ENCODE measurements around the gene VPS8. TPM values are rescaled to one million over a fixed set of nuclear protein-coding genes. Genes with fewer than 3 reads are reported as not detected.

VPS8 gene
- total RNA-seq, 2 experiments from 2014 or later = 30.2 to 33.3 TPM

DNA sequence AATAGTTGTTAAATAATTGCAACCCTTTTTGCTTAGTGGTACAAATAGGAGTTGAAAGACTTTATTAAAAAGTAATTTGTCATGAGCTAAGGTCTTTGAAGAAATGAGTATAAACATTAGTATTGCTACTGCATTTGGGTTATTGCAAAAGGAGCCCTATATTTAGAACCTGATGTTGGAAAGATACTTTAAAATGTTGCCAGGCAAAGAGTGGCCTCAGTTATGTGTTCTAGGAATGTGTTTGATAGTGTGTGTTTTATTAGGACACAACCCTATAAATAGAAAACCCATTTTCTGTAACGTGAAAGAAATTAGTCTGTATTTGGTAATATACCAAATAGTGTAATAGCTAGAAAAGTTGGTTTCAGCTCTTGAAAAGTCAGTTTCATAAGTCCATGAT is 10.7 kb downstream of the VPS8 start:
- Mint-ChIP-seq H3K27me3 (no peaks in the 10 kb centered on the region), H3K9me3 (no peaks in the 10 kb centered on the region), H3K27ac (no peak overlapping the region), H3K4me3 (no peak overlapping the region), H3K4me1 (ENCODE audit: low read depth) (peaks cover 12% of the 10 kb centered on the region), H3K36me3 (ENCODE audit: low read depth) (peaks cover 6% of the 10 kb centered on the region)
- TF ChIP-seq, protein P1, sequence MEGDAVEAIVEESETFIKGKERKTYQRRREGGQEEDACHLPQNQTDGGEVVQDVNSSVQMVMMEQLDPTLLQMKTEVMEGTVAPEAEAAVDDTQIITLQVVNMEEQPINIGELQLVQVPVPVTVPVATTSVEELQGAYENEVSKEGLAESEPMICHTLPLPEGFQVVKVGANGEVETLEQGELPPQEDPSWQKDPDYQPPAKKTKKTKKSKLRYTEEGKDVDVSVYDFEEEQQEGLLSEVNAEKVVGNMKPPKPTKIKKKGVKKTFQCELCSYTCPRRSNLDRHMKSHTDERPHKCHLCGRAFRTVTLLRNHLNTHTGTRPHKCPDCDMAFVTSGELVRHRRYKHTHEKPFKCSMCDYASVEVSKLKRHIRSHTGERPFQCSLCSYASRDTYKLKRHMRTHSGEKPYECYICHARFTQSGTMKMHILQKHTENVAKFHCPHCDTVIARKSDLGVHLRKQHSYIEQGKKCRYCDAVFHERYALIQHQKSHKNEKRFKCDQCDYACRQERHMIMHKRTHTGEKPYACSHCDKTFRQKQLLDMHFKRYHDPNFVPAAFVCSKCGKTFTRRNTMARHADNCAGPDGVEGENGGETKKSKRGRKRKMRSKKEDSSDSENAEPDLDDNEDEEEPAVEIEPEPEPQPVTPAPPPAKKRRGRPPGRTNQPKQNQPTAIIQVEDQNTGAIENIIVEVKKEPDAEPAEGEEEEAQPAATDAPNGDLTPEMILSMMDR (IDR thresholded peaks at IDR 0.05) = no peak
- ATAC-seq (no peak), DNase-seq (no peak)
- ChIA-PET CTCF (interaction anchor here (1.0 to 2.6 kb wide), 6 partner anchors 8 to 262 kb away, joined by 3 to 10 read pairs (median 4); partner anchors contain the start of genes EPHB3 and VPS8), POLR2A (interaction anchor here (0.7 to 2.1 kb wide), 2 partner anchors 10 to 262 kb away, joined by 3 to 8 read pairs; partner anchors contain the start of gene VPS8)
- intact Hi-C loops (cut with micrococcal nuclease) = no loop called here

DNA sequence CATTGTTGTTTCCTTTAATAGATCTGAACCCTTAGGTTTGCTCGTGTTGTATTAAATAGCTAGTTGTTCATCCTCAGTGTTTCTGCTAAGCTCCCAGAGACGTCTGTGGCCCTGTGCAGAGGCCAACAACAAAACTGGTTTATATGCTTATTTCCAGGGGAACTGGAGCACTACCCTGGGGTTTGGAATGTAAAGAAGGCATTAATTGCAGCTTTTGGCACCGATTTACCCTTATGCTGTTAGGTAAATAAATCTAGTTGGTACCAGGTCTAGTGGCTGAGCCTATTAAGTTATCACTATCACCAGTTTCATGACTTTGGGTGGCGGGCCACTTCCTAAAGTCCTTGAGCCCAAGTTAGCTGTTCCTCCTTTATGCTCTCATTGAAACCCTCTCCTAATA is 12.0 kb downstream of the VPS8 start:
- CTCF ChIA-PET = interaction anchor here (1.1 to 2.6 kb wide), 5 partner anchors 8 to 94 kb away, joined by 4 to 10 read pairs (median 6); partner anchors contain the start of gene VPS8
- H3K36me3 Mint-ChIP-seq (ENCODE audit: low read depth) = peaks cover 13% of the 10 kb centered on the region
- intact Hi-C loops (cut with micrococcal nuclease) = no loop called here
- TF ChIP-seq, protein P1 (IDR thresholded peaks at IDR 0.05) = no peak
- peaks cover 9% of the 10 kb centered on the region for H3K4me1 Mint-ChIP-seq (ENCODE audit: low read depth)
- ATAC-seq (no peak), DNase-seq (no peak)
- H3K9me3 Mint-ChIP-seq = no peaks in the 10 kb centered on the region
- H3K4me3 Mint-ChIP-seq = no peak overlapping the region
- H3K27ac Mint-ChIP-seq = no peak overlapping the region
- POLR2A ChIA-PET = interaction anchor here (2.1 kb wide), 1 partner anchor 11 kb away, joined by 8 read pairs; the partner anchor contains the start of gene VPS8
- no peaks in the 10 kb centered on the region for H3K27me3 Mint-ChIP-seq

DNA sequence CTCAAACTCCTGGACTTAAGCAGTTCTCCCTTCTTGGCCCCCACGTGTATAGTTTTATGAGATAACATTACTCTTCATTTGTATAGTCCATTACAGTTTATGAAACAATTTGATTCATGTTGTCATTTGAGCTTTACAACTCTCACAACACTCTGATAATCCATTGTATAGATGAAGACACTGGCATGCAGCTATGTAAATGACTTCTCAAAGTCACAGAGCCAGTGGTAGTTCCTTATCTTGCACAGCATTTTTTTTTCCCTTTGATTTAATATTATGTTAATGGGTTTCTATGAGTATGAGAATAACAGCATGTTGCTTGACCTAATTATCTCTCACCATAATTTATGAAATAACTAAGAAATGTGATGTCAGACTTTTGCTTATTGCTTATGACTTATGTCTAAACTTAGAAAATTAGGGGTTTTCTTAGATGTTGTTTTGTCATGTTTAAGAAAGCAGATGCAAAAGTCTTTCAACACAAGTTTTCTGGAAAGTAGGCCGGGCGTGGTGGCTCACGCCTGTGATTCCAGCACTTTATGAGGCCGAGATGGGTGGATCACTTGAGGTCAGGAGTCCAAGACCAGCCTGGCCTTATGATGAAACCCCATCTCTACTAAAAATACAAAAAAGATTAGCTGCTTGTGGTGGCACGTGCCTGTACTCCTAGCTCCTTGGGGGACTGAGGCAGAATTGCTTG is 13.3 kb downstream of the VPS8 start:
- CTCF ChIA-PET = no interaction called here

DNA sequence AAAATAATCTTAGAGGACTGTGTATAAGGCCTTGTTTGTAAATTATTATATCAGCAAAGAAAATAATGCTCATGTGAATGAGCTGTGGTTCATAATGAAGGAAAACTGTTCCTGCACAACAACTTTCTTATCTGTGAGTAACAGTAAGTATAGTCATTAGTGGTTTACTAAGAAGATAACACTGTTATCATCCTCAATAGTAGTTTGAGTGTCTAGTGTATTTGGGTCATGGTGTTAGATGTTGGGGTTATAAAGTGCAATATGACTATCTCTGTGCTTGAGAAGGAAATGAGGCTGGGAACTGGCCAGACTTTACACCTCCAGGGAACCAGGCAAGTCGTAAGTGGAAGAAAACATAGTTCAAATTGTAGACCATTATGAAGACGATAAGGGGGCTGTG is 15.6 kb downstream of the VPS8 start:
- Mint-ChIP-seq H3K27me3 (no peaks in the 10 kb centered on the region), H3K27ac (no peak overlapping the region), H3K36me3 (ENCODE audit: low read depth) (peaks cover 31% of the 10 kb centered on the region), H3K9me3 (no peaks in the 10 kb centered on the region), H3K4me3 (no peak overlapping the region), H3K4me1 (ENCODE audit: low read depth) (peaks cover 10% of the 10 kb centered on the region)
- TF ChIP-seq, protein P1 (IDR thresholded peaks at IDR 0.05) = no peak
- intact Hi-C loops (cut with micrococcal nuclease) = no loop called here
- ATAC-seq = no peak
- DNase-seq = no peak
- ChIA-PET CTCF (interaction anchor here (1.0 kb wide), 1 partner anchor 267 kb away, joined by 3 read pairs; no protein-coding TSS in a partner anchor), POLR2A (no interaction called here)

More for the DNA sequence above, 13.3 kb downstream of the VPS8 start:
- peaks cover 8% of the 10 kb centered on the region for H3K4me1 Mint-ChIP-seq (ENCODE audit: low read depth)
- no peak overlapping the region for H3K27ac Mint-ChIP-seq
- no peak for DNase-seq
- no peak overlapping the region for H3K4me3 Mint-ChIP-seq
- H3K9me3 Mint-ChIP-seq = no peaks in the 10 kb centered on the region
- POLR2A ChIA-PET = no interaction called here
- no peaks in the 10 kb centered on the region for H3K27me3 Mint-ChIP-seq
- H3K36me3 Mint-ChIP-seq (ENCODE audit: low read depth) = peaks cover 14% of the 10 kb centered on the region
- intact Hi-C loops (cut with micrococcal nuclease) = no loop called here
- ATAC-seq = no peak
- TF ChIP-seq, protein P1 (IDR thresholded peaks at IDR 0.05) = no peak

DNA sequence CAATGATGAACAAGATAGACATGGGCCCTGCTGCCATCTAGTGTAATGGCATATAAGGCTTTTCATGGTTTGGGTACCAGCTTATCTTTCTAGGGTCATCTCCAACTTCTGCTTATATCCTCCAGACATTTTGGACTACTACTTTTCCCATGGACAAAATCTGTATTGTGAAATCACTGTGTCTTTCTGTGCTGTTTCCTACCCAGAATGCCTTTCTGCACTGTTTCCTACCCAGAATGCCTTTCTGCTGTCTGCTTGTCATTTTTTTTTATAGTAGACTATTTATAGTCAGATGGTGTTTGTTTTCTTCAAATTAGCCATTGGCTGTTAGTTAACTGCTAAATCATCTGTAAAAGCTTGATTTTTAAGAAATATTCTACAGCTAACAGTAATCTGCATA is 20.1 kb downstream of the VPS8 start:
- intact Hi-C loops (cut with micrococcal nuclease) = no loop called here
- ATAC-seq = no peak
- H3K27ac Mint-ChIP-seq = no peak overlapping the region
- no peaks in the 10 kb centered on the region for H3K27me3 Mint-ChIP-seq
- no peak for DNase-seq
- peaks cover 42% of the 10 kb centered on the region for H3K36me3 Mint-ChIP-seq (ENCODE audit: low read depth)
- ChIA-PET CTCF (interaction anchor here (1.0 to 1.4 kb wide), 3 partner anchors 9 to 53 kb away, joined by 3 to 7 read pairs (median 5); no protein-coding TSS in a partner anchor), POLR2A (no interaction called here)
- peaks cover 10% of the 10 kb centered on the region for H3K4me1 Mint-ChIP-seq (ENCODE audit: low read depth)
- H3K9me3 Mint-ChIP-seq = no peaks in the 10 kb centered on the region
- H3K4me3 Mint-ChIP-seq = no peak overlapping the region
- TF ChIP-seq, protein P1 (IDR thresholded peaks at IDR 0.05) = no peak

Data from activated CD8-positive, alpha-beta T cell treated with anti-CD3 and anti-CD28 coated beads for 36 hours (primary cell).